Panc1 (cell line): ENCODE results near the gene GLT8D2.

Experiments used
- CTCF ChIP-seq: fragments of 450-650 bp; IDR thresholded peaks from 2 replicates; pipeline ENCODE4 v1.5.1; 2017; ENCODE audit warnings: mild to moderate bottlenecking
- POLR2AphosphoS5 ChIP-seq: IDR thresholded peaks from 2 replicates; pipeline ENCODE4 v1.6.1; 2012; ENCODE audit warnings: mild to moderate bottlenecking, low read depth, low read length, moderate library complexity
- REST ChIP-seq, 2 experiments: IDR thresholded peaks; 2 replicates each; pipeline ENCODE4 v1.6.1; 2011 to 2012; ENCODE audit warnings: low read depth in 2 of 2, control low read depth in 1 of 2, low read length in 1 of 2, mild to moderate bottlenecking in 1 of 2, moderate library complexity in 1 of 2; ENCODE audit not compliant: insufficient read depth in 1 of 2
- SIN3A ChIP-seq: IDR thresholded peaks from 2 replicates; pipeline ENCODE4 v1.6.1; 2012; ENCODE audit warnings: low read depth, mild to moderate bottlenecking, low read length, moderate library complexity, borderline replicate concordance; ENCODE audit not compliant: insufficient read depth
- TCF7L2 ChIP-seq: IDR thresholded peaks from 2 replicates; pipeline ENCODE4 v1.6.1; 2011; ENCODE audit warnings: mild to moderate bottlenecking, low read depth, low read length, inconsistent platforms

- TF ChIP-seq CTCF (no peak), POLR2AphosphoS5 (no peak), SIN3A (no peak), REST (IDR thresholded peaks at IDR 0.05; ENCODE audit: insufficient read depth in 1 of 2, low read depth in 2 of 2, low read length in 1 of 2) (no peak), TCF7L2 (no peak)
Observed at GRCh38 chr12:104091136-104091535, 41.1 kb upstream of the GLT8D2 start.
